ENCODE measurements around the gene KRT7.

KRT7 gene

GRCh38 chr12:52248541-52249461 lies 15.8 kb downstream of the KRT7 start:
- Histone ChIP-seq H3K4me3 (ENCODE audit: low read length, poor library complexity, severe bottlenecking) (no peak overlapping the region), H3K36me3 (ENCODE audit: insufficient read depth, low read length) (no peaks in the 10 kb centered on the region), H3K4me1 (ENCODE audit: insufficient read depth, low read length, poor library complexity, severe bottlenecking) (no peaks in the 10 kb centered on the region), H2AFZ (ENCODE audit: low read length) (no peak overlapping the region), H3K4me2 (ENCODE audit: low read depth, low read length, poor library complexity, severe bottlenecking) (no peak overlapping the region), H3K9ac (ENCODE audit: low read depth, low read length, poor library complexity, severe bottlenecking) (no peak overlapping the region), H3K9me3 (ENCODE audit: insufficient read depth, low read depth, low read length) (no peaks in the 10 kb centered on the region), H3K9me2 (replicated peaks; ENCODE audit: low read depth, low read length) (no peaks in the 10 kb centered on the region), H3K27me3 (ENCODE audit: insufficient read depth, low read length, poor library complexity, severe bottlenecking) (no peaks in the 10 kb centered on the region), H3K79me2 (ENCODE audit: insufficient read depth, low read length) (no peaks in the 10 kb centered on the region), H3F3A (ENCODE audit: low read depth) (no peaks in the 10 kb centered on the region), H4K20me1 (ENCODE audit: insufficient read depth, low read length, poor library complexity, severe bottlenecking) (no peaks in the 10 kb centered on the region)
- TF ChIP-seq EZH2phosphoT487 (IDR thresholded peaks at IDR 0.05; ENCODE audit: borderline replicate concordance) (no peak), CTCF (conservative IDR thresholded peaks at IDR 0.05; ENCODE audit: low read length) (no peak)

GRCh38 chr12:52249511-52250047 lies 16.5 kb downstream of the KRT7 start:
- Histone ChIP-seq H3K36me3 (ENCODE audit: insufficient read depth, low read length) (no peaks in the 10 kb centered on the region), H2AFZ (ENCODE audit: low read length) (no peak overlapping the region), H3K4me2 (ENCODE audit: low read depth, low read length, poor library complexity, severe bottlenecking) (no peak overlapping the region), H3K79me2 (ENCODE audit: insufficient read depth, low read length) (no peaks in the 10 kb centered on the region), H3K4me3 (ENCODE audit: low read length, poor library complexity, severe bottlenecking) (no peak overlapping the region), H4K20me1 (ENCODE audit: insufficient read depth, low read length, poor library complexity, severe bottlenecking) (no peaks in the 10 kb centered on the region), H3F3A (ENCODE audit: low read depth) (no peaks in the 10 kb centered on the region), H3K9me3 (ENCODE audit: insufficient read depth, low read depth, low read length) (no peaks in the 10 kb centered on the region), H3K4me1 (ENCODE audit: insufficient read depth, low read length, poor library complexity, severe bottlenecking) (no peaks in the 10 kb centered on the region), H3K9me2 (replicated peaks; ENCODE audit: low read depth, low read length) (no peaks in the 10 kb centered on the region), H3K27me3 (ENCODE audit: insufficient read depth, low read length, poor library complexity, severe bottlenecking) (no peaks in the 10 kb centered on the region), H3K9ac (ENCODE audit: low read depth, low read length, poor library complexity, severe bottlenecking) (no peak overlapping the region)
- TF ChIP-seq CTCF (conservative IDR thresholded peaks at IDR 0.05; ENCODE audit: low read length) (no peak), EZH2phosphoT487 (IDR thresholded peaks at IDR 0.05; ENCODE audit: borderline replicate concordance) (no peak)

GRCh38 chr12:52250048-52250990 lies 17.3 kb downstream of the KRT7 start:
- Histone ChIP-seq H3K9me2 (replicated peaks; ENCODE audit: low read depth, low read length) (no peaks in the 10 kb centered on the region), H2AFZ (ENCODE audit: low read length) (no peak overlapping the region), H3K4me2 (ENCODE audit: low read depth, low read length, poor library complexity, severe bottlenecking) (no peak overlapping the region), H4K20me1 (ENCODE audit: insufficient read depth, low read length, poor library complexity, severe bottlenecking) (no peaks in the 10 kb centered on the region), H3K36me3 (ENCODE audit: insufficient read depth, low read length) (no peaks in the 10 kb centered on the region), H3K9ac (ENCODE audit: low read depth, low read length, poor library complexity, severe bottlenecking) (no peak overlapping the region), H3F3A (ENCODE audit: low read depth) (no peaks in the 10 kb centered on the region), H3K27me3 (ENCODE audit: insufficient read depth, low read length, poor library complexity, severe bottlenecking) (no peaks in the 10 kb centered on the region), H3K79me2 (ENCODE audit: insufficient read depth, low read length) (no peaks in the 10 kb centered on the region), H3K4me3 (ENCODE audit: low read length, poor library complexity, severe bottlenecking) (no peak overlapping the region), H3K9me3 (ENCODE audit: insufficient read depth, low read depth, low read length) (no peaks in the 10 kb centered on the region), H3K4me1 (ENCODE audit: insufficient read depth, low read length, poor library complexity, severe bottlenecking) (no peaks in the 10 kb centered on the region)
- no peak for TF ChIP-seq EZH2phosphoT487 (IDR thresholded peaks at IDR 0.05; ENCODE audit: borderline replicate concordance)
- TF ChIP-seq CTCF (conservative IDR thresholded peaks at IDR 0.05; ENCODE audit: low read length): no peak

Measured in Loucy (cell line).